HG02870 (cell line): ENCODE measurements around the gene EPHA8.

ENCODE experiments used
- ATAC-seq: cut with Tn5 transposase; IDR thresholded peaks from one replicate; pipeline ENCODE4 v1.9.1; 2021; ENCODE audit warnings: mild to moderate bottlenecking, moderate library complexity; ENCODE audit not compliant: unreplicated experiment

The EPHA8 gene

GRCh38 chr1:22562584-22563583, at the start of gene EPHA8:
Gene EPHA8, plus strand, starts transcription at chr1:22563489. Its CDS starts 147 bp downstream, at chr1:22563636.
- no peak for ATAC-seq

GRCh38 chr1:22516906-22517571, 46.2 kb upstream of the EPHA8 start:
- ATAC-seq = no peak

GRCh38 chr1:22517956-22518355, 45.3 kb upstream of the EPHA8 start:
- ATAC-seq = no peak

- ATAC-seq = no peak
Observed at GRCh38 chr1:22518379-22518778, 44.9 kb upstream of the EPHA8 start.

GRCh38 chr1:22520871-22521270, 42.4 kb upstream of the EPHA8 start:
- ATAC-seq = no peak

GRCh38 chr1:22521692-22522091, 41.6 kb upstream of the EPHA8 start:
- ATAC-seq = no peak

GRCh38 chr1:22522221-22522743, 41.0 kb upstream of the EPHA8 start:
- no peak for ATAC-seq

- no peak for ATAC-seq
Observed at GRCh38 chr1:22524481-22524880, 38.8 kb upstream of the EPHA8 start.

GRCh38 chr1:22525211-22525610, 38.1 kb upstream of the EPHA8 start:
- no peak for ATAC-seq

- ATAC-seq = no peak
Observed at GRCh38 chr1:22525646-22526045, 37.6 kb upstream of the EPHA8 start.

- ATAC-seq = no peak
Observed at GRCh38 chr1:22526098-22526497, 37.2 kb upstream of the EPHA8 start.

GRCh38 chr1:22526677-22527076, 36.6 kb upstream of the EPHA8 start:
- no peak for ATAC-seq

- ATAC-seq = no peak
Observed at GRCh38 chr1:22527122-22527521, 36.2 kb upstream of the EPHA8 start.

GRCh38 chr1:22527555-22528296, 35.6 kb upstream of the EPHA8 start:
- ATAC-seq = no peak

GRCh38 chr1:22528451-22528850, 34.8 kb upstream of the EPHA8 start:
- ATAC-seq = no peak

GRCh38 chr1:22529901-22530621, 33.2 kb upstream of the EPHA8 start:
- ATAC-seq = no peak

GRCh38 chr1:22530715-22531114, 32.6 kb upstream of the EPHA8 start:
- ATAC-seq = no peak

GRCh38 chr1:22531251-22531650, 32.0 kb upstream of the EPHA8 start:
- no peak for ATAC-seq

GRCh38 chr1:22533244-22533895, 29.9 kb upstream of the EPHA8 start:
- ATAC-seq = no peak

GRCh38 chr1:22534951-22535350, 28.3 kb upstream of the EPHA8 start:
- ATAC-seq = no peak
